Panc1 (cell line): ENCODE data around the gene MR1.

Experiments used
- CTCF ChIP-seq: fragments of 450-650 bp; IDR thresholded peaks from 2 replicates; pipeline ENCODE4 v1.5.1; 2017; ENCODE audit warnings: mild to moderate bottlenecking
- TCF7L2 ChIP-seq: IDR thresholded peaks from 2 replicates; pipeline ENCODE4 v1.6.1; 2011; ENCODE audit warnings: mild to moderate bottlenecking, low read depth, low read length, inconsistent platforms

DNA sequence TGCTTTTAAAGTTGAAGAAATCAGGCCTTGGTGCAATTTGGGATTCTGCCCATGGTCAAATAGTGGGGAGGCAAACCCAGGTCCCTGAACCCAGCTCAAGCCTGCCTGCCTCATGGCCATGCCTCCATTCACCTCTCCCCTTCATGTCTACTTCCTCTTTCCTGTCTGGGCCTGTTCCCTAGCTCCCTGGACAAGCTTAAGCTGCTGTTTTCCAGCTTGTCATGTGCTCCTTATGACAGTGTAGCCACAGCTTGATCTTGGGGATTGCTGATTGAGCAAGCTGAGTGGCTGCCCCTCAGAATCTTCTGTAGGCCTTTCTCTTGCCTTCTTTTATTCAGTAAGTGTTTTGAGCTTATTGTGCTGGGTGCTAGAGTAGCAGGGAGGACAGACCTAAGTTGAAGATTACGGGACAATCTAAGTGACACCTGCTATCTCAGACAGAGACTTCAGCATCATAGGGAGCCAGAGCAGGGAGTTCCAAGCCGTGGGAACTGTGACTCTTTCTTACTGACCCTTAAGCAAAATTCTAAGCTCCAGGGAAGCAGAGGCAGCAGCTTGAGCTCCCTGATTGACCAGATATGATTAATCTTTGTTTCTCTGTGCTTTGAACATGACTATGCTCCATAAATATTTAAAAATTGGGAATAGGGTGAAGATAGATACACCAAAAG, 520 bp upstream of the MR1 start:
- TF ChIP-seq CTCF (no peak), TCF7L2 (no peak)
